Effector memory CD4-positive, alpha-beta T cell (primary cell): ENCODE measurements around the gene NUF2.

Experiments
- DNase-seq, 3 donors: peaks; one replicate each; pipeline ENCODE4 v3.0.0-alpha.2; 2020
- H3K27ac ChIP-seq: 2 replicates; pipeline ENCODE4 v1.7.0; 2013; ENCODE audit warnings: mild to moderate bottlenecking, low read length, moderate library complexity; ENCODE audit not compliant: insufficient read depth, poor library complexity, severe bottlenecking
- H3K27me3 ChIP-seq: replicated peaks from 2 replicates; pipeline ENCODE4 v1.7.0; 2013; ENCODE audit warnings: mild to moderate bottlenecking, low read length; ENCODE audit not compliant: insufficient read depth, control insufficient read depth, poor library complexity, severe bottlenecking
- H3K36me3 ChIP-seq: 2 replicates; pipeline ENCODE4 v1.7.0; 2013; ENCODE audit warnings: mild to moderate bottlenecking, low read length, moderate library complexity; ENCODE audit not compliant: control insufficient read depth, insufficient read depth
- H3K4me1 ChIP-seq: 2 replicates; pipeline ENCODE4 v1.7.0; 2013; ENCODE audit warnings: low read length, mild to moderate bottlenecking; ENCODE audit not compliant: control insufficient read depth, insufficient read depth, poor library complexity, severe bottlenecking
- H3K4me3 ChIP-seq: 2 replicates; pipeline ENCODE4 v1.7.0; 2013; ENCODE audit warnings: low read length, low read depth, mild to moderate bottlenecking; ENCODE audit not compliant: insufficient read depth, poor library complexity, severe bottlenecking
- H3K9me3 ChIP-seq: 2 replicates; pipeline ENCODE4 v1.7.0; 2013; ENCODE audit warnings: mild to moderate bottlenecking, low read length, moderate library complexity; ENCODE audit not compliant: control insufficient read depth

The NUF2 gene

GRCh38 chr1:163397451-163398200, 75.9 kb downstream of the NUF2 start:
- H3K27me3 ChIP-seq: no peaks in the 10 kb centered on the region
- no peaks in the 10 kb centered on the region for H3K36me3 ChIP-seq
- no peak overlapping the region for H3K27ac ChIP-seq
- H3K4me3 ChIP-seq: no peak overlapping the region
- no peaks in the 10 kb centered on the region for H3K4me1 ChIP-seq
- no peaks in the 10 kb centered on the region for H3K9me3 ChIP-seq
- DNase-seq: no peak

GRCh38 chr1:163399001-163399400, 77.2 kb downstream of the NUF2 start:
- no peaks in the 10 kb centered on the region for H3K36me3 ChIP-seq
- H3K9me3 ChIP-seq: no peaks in the 10 kb centered on the region
- no peaks in the 10 kb centered on the region for H3K4me1 ChIP-seq
- H3K4me3 ChIP-seq: no peak overlapping the region
- no peak for DNase-seq
- H3K27me3 ChIP-seq: no peaks in the 10 kb centered on the region
- no peak overlapping the region for H3K27ac ChIP-seq

- Histone ChIP-seq H3K9me3 (no peaks in the 10 kb centered on the region), H3K27me3 (no peaks in the 10 kb centered on the region), H3K4me3 (no peak overlapping the region), H3K4me1 (no peaks in the 10 kb centered on the region), H3K27ac (no peak overlapping the region), H3K36me3 (no peaks in the 10 kb centered on the region)
- DNase-seq: no peak
Observed at GRCh38 chr1:163399976-163400601, 78.3 kb downstream of the NUF2 start.

- Histone ChIP-seq H3K36me3 (no peaks in the 10 kb centered on the region), H3K4me3 (no peak overlapping the region), H3K4me1 (no peaks in the 10 kb centered on the region), H3K27me3 (no peaks in the 10 kb centered on the region), H3K27ac (no peak overlapping the region), H3K9me3 (no peaks in the 10 kb centered on the region)
- DNase-seq: no peak
Observed at GRCh38 chr1:163401211-163401610, 79.5 kb downstream of the NUF2 start.
